Hematopoietic multipotent progenitor cell treated with erythropoietin and hydrocortisone succinate and interleukin-3 and kit ligand, for 4 days (in vitro differentiated cells): ENCODE measurements around the gene EFCAB8.

ENCODE experiments used
- DNase-seq: peaks from one replicate; pipeline ENCODE4 v3.0.0-alpha.2; 2015

EFCAB8 gene

DNA sequence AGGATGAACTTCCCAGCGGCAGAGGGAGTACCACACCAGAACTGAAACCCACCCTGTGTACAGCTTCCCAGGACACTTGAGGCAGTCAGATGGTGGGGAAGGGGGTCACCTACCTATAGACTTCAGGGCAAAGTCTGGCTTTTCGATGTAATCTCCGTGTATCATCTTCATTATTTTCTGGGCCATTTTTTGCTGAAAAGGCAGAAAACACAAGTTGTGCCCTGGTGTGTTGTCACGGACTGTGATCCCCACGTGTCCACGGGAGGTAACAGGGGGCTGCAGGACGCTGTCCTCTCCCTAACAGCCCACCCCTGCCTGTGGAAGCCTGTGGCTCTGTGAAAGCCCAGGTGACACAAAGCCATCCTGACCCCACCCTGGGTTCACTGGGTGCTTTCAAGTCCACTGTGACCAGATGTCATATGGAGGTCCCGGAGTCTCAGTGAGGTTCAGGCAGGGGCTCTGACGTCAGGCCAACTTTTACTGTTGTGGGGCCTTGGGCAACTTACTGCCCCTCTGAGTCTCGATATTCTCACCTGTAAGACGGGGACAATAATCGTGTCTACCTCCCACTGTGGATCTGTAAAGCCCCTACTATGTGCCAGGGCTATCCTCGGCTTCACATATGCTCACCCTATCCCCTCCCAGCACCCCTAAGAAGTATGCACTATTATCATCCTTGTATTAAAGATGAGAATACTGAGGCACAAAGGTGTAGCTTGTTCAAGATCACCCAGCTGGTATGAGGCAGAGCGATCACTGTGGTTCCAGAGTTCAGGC, 131.0 kb downstream of the EFCAB8 start:
- no peak for DNase-seq

DNA sequence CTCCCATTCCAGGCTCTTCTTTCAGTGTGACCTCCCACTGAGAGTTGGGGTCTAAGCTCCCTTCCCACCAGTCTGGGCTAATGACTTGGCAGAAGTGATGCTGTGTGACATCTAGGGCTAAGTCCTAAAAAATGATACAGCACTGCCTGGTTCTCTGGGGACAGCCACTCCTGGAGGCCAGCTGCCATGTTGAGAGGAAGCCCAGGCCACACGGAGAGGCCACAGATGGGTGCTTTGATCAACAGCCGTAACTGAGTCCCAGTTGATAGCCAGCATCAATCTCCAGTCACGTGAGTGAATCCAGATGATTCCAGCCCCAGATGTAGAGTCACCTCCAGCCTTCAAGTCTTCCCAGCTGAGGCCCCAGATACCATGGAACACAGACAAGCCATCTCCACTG, 131.7 kb downstream of the EFCAB8 start:
- no peak for DNase-seq

DNA sequence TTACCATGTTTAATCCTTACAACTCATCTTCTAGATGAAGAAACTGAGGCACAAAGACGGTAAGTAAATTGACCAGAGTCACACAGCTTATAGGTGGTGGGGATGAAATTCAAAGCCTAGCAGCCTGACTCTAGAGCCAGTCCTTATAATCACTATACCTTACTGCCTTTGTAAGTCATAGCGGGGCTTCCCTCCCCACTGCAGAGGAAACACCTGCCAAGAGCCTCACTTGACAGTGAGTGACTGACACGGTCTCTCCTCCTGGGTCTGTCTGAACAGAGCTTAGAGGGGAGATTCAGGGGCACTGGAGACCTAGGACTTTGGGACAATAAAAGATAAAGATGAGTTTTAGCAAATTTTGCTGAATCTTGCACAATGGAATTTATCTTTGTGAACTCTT, 132.7 kb downstream of the EFCAB8 start:
- no peak for DNase-seq

DNA sequence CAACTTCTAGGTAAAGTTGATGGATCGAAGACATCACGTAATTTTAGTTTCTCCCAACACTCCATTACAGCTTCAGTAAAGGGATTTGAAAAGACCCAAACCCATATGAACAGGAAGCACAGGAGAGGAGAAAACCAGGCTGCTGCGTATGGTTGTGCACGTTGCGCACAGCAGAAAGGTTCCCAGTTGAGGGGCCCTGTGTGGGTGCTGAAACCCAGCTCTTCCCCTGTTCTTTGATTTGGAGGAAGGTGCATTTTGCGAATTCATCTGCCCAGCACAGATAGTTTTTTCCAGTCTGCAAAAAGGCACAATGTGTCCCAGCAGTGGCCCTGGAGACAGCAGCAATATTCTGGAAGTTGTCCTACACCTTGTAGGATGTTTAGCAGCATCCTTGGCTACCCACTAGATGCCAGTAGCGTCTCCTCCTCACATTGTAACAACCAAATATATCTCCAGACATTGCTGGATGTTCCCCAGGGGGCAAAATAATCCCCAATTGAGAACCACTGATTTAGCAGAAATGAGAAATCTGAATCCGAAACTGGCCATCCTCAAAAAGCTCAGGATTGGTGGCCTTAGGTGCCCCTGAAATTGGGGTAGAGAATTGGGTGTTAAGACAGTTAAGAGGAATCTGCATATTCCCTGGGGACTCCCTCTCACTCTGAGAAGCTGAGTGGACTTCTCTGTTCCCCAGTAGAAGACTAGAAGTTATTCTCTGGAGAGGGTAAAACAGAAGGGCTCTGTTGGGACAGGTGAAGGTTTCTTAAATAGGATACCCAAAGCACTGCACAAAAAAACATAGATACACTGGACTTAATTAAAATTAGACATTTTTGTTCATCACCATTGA, 133.3 kb downstream of the EFCAB8 start:
- DNase-seq = no peak

DNA sequence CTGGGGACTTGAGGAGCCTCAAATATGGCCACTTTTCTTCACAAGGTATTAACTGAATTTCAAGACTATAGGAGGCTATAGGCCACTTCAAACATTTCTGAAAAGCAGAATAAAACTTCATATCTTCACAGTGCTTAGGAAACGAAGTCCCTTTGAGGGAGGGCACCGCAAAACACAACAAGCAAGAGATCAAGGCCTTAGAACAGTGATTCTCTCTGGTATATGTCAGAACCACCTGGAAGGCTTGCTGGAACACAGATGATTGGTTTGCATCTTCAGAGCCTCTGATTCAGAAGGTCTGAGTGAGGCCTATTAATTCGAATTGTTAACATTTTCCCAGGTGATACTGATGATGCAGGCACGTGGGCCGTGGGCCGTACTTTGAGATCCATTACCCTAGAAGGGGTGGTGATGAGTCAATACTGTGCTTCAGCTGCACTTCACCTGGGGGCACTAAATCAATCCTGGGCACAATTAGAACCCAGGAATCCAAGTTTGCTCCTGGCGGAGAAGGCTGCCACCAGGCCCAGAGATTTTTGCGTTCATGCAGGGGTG, 134.8 kb downstream of the EFCAB8 start:
- no peak for DNase-seq

DNA sequence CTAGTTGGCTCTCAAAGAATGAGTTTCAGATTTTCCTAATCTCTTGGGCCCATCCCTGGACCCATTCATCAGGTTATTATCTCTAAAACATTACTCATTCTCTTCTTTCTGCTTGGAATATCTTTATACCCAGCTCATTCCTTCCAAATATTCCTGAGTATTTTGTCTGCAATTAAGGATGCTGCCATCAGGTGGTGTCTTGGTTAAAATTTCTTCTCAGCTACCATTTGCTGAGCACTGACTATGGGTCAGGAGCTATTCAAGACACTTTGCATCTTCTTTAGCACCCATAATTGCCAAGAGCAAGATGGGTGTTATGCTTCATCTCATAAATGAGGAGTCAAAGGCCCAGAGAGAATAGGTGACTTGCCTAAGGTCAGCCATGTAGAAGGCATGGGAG, 137.1 kb downstream of the EFCAB8 start:
- no peak for DNase-seq

DNA sequence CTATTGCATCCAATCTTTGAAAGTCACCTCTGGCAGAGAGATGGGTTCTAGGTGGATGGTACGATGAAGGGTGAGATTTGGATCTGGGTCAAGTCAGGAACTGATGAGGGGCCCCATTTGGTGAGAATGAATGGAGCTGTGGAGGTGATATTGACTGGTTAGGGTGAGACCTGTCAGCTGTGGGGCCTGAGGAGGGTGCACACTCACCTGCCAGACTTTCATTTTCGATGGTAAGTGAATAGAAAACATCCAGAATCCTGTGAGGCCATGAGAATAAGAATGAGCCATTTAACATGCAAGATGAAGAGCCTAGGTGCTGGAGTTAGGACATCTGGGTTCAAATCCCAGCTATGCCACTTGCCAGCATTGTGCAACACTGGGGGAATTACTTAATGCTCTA, 138.7 kb downstream of the EFCAB8 start:
- no peak for DNase-seq

DNA sequence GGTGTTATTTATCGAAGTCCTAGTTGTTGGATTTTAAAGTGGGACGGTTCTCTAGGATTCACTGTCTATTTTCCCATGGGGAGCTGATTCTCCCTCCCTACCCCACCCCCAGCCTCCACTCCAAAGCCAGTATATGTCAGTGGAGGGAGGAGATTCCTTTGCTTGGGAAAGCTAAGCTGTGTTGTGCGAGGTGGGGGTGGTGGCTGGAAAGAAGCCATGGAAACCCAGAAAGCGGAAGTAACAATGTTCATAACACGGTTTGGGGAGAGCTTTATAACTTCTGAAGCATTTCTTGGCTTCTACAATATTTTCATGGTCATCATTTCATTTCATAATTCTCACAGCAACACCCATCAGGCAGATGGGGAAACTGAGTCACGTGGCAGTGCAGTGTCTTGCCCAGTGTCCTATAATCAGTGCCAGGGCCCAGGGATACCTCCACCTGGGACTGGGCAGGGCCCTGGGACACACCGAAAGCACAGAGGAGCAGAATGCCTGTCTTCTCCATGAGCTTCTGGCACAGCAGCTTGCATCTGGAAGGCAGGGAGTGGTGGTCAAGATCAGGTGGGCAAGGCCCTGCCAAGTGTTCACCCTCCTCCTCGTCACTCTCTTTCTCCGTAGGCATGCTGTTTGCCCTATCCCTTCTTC, 141.0 kb downstream of the EFCAB8 start:
- peak; percentile 72 for DNase-seq

DNA sequence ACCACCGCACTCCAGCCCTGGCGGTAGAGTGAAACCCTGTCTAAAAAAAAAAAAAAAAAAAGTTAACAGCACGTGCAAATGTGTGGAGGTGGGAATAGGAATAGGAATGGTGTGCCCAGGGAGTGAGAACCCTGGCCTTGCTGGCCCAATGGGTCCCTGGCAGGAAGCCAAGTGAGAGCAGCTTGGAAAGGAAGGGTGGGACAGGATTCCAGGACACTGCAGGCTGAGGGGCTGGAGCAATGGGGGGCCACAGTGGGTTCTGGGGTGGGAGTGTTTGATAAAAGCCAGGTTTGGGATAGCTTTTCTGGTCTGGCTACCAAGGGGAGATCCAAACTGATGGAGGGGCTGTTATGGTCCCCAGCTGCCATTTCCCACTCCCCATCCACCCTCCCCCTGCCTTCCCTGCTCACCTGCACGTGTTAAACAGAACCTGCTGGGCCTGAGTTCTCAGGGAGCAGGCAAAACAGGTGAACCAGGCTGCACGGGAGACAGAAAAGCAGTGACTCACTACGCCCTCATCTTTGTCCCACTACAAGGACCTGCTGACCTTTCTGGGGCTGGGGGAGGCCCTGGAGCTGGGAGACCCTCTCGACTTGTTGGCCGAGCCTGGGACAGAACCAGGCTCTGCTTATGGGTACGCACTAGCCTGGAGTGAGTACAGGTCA, 142.2 kb downstream of the EFCAB8 start:
- no peak for DNase-seq

DNA sequence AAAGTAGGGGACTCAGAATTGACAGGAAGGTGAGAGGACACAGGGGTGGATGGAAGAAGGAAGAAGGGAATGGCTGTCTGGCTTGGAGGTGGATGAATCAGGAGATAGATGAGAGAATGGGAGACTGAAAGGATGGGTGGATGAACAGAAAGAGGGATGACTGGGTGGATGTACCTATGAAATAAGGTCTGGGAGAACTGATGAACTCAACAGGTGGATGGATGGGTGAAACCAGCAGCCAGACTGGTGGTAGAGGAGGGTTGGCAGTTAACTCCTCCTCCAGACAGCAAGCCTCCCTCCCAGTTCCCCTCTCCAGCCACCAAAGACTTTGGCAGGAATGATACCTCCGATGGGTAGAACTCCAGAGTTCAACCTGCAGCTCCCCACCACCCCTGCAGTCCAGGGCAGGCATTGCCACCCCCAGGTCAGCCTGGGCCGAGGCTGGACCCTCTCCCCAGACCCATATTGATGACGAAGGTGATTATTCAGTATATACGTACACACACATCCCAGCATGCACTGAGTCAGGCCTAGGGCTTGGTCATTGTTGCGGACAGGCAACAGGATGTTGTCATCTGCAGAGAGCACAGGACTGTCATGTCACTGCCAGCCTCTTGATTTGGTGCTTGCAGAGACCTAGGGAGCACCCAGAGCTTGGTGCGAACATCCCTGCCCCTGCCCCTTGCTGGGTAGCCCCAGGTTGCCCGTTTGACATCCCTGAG, 143.5 kb downstream of the EFCAB8 start:
- DNase-seq = no peak

DNA sequence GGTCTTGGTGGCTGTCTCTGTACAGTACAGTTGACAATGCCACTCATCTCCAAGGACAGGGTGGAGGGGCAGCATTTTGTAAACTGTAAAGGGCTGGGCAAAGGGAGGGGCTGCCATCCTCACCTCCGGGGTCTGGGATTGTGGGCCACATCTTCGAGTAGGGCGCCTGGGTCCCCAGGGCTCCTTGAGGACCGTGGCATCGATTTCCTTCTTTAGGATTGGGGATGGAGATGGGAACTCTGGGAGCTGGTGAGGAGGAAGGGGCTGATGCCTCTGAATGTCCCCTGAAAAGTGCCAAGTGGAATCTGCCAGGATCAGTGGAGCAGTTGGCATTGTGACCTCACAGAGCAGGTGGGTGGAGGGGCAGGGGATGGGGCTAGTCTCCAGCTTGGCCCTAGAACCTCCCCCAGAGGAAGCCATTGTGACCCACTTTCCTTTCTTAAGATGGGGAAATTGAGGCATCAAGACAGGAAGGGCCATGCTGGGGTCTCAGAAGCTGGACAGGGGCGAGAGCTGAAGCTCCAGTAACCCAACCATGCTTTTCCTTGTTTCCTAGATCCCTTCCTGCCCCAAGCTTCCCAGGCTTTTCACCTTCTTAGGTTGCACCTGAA, 145.5 kb downstream of the EFCAB8 start, which contains the start of gene SUN5:
SUN5 (minus strand) TSS at position 293 of the 611 bp plus-strand sequence; CDS start at position 200, 93 bp downstream.
- no peak for DNase-seq

DNA sequence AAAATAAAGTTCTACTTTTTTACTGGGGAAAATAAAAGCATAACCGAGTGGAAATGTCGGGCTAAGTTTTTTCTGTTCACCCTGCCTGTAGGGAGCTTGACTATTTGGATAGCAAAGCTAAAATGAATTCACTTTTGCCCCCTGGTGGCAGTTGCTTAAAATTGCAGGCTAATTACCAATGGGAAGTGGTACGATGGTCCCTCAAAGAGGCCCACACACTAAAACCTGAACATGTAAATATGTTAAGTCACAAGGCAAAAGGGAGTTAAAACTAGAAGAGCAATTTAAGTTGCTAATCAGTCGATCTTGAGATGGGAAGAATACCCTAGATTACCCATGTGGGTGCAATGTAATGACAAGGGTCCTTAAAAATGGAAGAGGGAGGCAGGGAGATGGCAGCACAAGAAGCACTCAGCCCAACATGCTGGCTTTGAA, 146.4 kb downstream of the EFCAB8 start:
- peak; percentile 74 for DNase-seq

DNA sequence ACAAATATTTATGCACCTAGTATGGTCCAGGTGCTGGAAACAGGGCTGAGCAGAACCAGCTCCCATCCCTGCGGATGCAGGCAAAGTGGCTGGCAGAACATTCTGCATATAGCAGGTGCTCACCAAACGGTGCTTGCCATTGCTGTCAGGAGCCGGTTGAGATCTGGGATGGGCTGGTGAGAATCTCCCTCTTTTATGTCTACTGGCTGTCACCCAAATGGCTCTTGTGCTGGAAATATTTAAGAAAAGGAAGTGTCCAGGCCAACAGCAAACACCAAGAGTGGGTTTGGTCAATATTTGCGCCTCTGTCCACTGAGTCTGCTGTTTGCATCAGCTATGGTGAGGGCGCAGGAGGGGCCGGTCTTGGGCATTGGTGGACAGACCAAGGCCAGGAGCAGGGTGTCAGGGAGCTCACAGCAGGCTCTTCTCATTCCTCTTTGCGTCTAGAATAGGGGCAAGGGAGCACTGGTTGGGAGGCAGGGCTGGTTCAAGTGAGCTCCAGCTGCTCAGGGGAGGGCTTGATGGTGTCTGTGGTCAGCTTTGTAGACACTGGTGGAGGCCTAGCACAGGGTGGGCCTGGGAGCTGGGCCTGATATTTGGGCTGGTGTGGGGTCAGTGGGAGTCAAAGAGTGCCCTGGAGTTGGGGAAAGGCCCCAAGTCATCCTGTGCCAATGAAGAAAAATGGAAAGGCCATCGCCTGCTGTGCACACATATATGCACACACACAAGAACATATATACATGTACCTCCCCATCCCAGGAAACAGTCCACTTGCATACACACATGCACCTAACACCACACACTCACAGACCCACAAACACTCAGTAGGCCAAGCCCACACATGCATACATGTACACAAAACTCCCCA, 147.4 kb downstream of the EFCAB8 start:
- DNase-seq = no peak

DNA sequence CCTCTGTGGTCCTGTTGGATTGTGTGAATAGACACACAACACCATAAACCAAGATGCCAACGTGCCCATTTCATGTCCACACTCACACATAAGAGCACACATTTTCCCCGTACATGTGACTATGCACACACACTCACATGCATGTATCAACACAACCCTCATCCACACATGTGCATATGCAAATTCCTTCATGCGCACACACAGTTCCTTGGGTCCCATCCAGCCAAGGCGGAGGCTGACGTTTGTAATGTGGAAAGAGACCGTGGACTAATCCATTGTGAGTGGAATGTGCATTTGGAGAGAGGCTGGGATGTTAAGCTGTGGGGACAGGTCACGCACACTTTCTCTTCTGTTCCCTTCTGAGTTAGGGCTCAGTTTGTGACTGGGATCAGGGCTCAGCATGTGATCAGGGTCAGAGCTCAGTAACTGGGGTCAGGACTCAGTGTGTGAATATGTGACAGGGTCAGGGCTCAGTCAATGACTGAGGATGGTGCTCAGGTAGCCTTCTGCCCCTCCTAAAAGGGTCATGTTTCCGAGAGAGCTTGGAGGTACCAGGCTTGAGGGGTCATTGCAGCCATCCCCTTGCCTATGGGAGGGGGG, 148.2 kb downstream of the EFCAB8 start:
- DNase-seq = no peak

DNA sequence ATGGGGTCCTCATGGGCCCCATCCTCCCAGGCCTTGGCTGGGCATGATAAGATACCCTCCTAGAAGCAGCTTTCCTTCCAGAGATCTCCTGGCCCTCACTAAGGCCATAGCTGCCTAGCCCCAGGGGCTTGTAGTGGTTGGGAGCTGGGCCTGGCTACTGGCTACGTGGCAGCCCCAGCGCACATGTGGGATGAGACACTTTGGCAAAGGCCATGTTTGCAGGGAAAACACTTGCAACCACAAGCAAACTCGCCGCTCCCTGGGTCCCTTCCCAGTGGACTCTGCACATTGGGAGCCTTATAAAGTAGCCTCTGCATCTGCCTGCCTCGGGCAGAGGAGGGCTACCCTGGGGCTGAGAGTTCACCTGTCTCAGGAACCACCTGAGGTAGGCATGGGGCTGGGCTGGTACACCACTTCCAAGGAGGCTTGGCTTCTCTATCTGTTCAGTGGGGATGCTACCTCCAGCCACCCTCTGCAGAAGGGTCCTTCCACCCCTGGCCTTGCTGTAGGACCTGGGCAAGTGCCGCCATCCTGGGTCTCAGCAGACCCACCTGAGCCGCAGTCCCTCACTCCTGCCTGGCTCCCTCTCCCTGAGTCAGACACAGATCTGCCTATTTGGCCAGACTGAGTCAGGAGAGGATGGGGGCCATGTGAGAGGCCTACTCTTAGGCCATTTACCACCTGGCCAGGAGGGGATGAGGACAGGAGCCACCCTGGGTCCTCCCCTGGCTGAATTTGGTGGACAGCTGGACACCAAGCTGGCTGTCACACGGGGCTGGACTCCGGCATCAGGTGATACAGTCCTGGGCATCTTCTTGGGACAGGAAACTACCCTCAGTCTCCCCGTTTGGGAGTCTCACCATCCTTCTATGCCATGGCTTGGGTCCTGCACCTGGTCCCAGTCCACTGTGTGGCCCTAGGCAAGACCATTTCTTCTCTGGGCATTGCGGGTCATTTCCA, 148.9 kb downstream of the EFCAB8 start, which contains the start of gene BPIFB2:
BPIFB2 (plus strand) TSS at position 329 of the 960 bp plus-strand sequence. CDS start 871 bp downstream, outside the sequence.
- DNase-seq = no peak

DNA sequence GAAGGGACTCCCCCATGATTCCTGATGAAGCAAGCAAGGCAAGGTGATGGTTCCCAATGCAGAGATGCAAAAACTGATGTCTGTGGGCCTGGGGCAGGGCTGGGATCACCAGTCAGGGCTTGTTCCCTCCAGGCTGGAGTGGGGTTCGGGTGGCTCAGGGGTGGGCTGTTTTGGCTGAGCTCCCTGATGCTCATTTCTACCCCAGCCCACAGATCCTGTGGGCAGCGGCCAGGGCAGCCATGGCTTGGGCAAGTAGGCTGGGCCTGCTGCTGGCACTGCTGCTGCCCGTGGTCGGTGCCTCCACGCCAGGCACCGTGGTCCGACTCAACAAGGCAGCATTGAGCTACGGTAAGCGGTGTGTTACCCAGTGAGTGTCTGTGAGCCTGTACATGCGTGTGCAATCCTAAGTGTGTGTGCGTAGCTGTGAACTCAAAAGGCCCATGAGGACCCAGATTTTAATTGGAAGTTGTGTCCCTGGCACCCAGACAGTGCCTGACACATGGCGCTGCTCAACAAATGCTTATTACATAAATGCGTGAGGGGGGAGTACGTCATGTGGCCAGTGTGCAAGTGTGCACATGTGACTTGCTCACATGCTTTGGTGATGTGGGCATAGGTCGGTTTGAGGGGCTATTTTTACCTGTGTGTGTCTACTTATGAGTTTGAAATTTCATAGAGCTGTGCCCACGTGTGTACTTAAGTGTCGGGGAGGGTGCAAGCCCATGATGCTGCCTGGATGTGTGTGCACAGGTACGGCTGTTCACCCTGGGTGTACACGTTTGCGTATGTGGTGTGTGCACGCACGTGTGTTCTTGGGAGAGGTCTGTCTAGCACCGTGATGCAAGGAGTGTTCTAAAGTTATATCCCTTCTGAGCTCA, 149.9 kb downstream of the EFCAB8 start:
- DNase-seq = no peak
